ENCODE results near the gene CHRNB2.

The CHRNB2 gene

DNA sequence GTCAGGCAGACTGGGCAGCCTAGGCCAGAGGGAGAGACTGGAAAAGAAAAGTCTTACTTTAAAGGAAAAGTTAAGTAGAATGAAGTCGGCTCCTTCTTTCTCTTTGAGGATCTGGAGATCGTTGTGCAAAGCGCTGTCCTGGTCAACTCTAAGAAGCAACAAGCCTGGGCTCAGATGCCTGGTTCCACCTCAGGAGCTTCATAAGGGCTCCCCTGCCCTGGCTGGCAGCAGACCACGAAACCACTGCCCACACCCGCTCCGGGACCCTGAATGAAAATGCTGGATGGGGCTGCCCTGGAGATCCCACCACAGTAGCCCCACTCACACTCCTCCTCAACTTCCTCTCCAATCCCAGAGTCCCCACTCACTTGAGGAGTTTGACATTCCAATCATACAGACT is 15.5 kb upstream of the CHRNB2 start:
- in situ Hi-C loops (cut with HindIII; ENCODE audit: low sequenced_read_pairs), result no loop called here

DNA sequence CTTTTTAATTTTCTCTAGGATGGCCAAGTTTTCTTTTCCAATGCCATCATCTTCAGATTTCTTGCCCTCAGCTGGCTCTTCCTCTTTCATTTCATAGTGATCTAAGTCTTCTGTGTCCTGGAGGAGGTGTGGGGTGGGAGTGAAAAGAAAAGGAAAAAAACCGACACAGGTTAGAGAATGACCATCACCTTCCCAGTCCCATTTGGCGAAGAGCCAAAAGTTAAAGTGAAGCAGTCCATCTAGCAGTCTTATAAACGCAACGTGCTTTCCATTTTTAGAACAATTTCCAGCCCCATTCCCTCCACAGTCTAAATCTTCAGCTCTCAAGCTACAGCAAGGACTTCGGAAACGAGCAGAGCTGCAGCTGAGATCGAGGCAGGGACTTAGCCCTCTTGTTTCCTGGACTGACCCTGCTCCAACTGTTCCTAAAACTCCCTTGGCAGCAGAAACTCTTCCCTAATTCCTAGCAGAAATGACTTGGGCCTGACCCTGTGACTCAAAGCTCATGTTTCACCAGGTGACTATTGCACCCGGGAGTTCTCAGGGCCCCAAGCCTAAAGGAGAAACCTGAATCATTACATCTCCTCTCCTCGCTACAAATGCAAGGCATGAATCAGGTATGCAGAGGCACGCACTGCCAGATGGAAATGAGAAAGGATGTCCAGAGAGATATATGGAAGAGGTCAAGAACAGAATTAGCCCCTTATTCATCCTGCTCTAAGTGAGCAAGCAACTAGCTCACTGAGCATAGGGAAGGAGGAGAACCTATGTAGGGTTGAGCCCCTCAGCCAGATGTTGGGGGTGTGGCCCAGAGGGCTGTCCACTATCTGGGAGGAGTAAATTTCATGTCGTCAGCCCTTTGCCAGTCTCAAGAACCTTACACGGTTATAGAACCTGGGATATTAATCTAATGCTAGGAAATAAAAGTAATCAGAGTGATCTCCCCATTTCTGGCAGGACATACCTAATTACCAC is 14.2 kb upstream of the CHRNB2 start:
- in situ Hi-C loops (cut with HindIII; ENCODE audit: low sequenced_read_pairs), result no loop called here

DNA sequence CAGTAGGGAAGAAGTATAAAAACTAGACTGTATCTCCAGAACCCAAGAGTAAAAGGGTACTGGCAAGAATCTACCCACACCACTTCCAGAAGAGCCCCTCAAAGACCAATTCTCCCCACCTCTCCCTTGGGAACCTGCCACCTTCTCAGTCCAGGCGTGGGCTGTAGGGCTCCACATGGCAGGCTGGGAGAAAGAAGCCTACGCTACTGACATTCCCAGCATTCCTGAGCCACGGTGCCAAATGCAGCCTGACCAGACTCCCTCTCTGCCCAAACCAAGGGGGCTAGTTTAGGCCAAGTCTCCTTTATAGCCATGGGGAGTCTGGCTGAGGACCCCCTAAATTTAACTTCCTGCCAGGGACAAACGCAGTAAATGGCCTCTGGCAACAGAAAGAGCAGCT is 11.2 kb upstream of the CHRNB2 start:
- in situ Hi-C loops (cut with HindIII; ENCODE audit: low sequenced_read_pairs), result no loop called here

DNA sequence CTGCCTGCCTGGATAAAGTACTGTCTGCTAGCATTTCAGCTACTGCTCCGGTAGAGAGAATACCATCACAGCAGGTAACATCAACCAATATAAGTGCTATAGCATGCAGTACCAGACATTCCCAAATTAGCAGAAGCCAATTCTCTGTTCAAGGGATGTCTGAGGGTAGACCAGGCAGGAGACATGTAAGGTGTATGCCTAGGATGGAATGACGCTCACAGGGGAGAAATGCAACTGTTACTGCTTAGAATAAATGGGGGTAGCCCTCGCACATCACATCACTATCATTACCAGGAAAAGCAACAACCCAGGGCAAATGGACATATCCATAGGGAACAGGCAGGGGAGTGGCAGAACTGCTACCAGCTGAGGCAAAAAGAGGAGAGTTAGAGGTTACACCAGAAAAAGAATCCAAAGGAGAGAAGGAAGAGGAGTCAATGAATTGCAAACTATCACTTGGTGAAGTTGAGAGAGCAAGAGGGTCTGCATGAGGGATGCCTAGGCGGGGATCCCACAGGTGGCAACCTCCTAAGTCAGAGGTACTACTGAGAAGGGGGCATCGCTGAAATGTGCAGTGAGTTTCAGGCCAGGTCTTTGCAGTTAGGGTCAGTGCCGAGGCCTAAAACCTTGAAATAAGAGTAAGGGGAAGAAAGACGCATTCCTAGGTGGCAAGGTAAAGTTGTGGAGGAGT is 10.2 kb upstream of the CHRNB2 start:
- in situ Hi-C loops (cut with HindIII; ENCODE audit: low sequenced_read_pairs), result no loop called here

DNA sequence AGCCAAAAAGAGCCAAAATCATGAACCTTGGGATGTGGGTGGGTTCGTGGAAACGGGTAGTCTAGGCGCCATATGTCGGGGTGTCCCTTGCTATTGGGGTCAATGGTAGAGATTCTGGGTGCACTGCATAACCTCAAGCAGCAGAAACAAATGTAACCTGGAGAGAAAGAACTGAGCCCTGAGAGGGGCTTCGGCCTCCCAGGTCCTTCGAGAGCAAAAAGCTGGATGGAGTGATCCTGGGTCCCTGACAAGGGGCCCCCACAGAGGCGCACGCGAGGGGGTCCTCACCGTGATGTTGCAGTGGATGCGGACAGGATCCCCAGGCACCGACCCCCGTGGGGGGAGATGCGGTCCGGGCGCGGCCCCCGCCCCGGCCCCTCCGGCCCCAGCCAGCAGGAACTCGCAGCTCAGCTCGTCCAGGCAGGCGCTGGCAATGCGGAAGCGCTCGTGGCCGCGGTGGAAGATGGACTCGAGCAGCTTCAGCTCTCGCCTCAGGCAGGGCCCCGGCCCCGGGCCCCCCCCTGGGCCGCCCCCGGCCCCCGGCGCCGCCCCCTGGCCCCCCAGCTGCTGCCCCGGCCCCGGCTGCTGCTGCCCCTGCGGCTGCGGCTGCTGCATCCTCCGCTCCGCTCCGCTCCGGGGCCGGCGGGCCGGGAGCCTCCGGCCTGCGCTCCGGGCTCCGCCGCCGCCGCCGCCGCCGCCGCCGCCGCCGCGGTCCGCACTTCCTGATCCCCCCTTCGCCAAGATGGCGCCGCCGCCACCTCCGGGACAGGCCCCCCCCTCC is 9.4 kb upstream of the CHRNB2 start, which contains the start of gene UBE2Q1:
Gene UBE2Q1 (minus strand): TSS at position 724 of the 781 bp plus-strand sequence. CDS start 109 bp downstream, at position 615.
- in situ Hi-C loops (cut with HindIII; ENCODE audit: low sequenced_read_pairs), result no loop called here

DNA sequence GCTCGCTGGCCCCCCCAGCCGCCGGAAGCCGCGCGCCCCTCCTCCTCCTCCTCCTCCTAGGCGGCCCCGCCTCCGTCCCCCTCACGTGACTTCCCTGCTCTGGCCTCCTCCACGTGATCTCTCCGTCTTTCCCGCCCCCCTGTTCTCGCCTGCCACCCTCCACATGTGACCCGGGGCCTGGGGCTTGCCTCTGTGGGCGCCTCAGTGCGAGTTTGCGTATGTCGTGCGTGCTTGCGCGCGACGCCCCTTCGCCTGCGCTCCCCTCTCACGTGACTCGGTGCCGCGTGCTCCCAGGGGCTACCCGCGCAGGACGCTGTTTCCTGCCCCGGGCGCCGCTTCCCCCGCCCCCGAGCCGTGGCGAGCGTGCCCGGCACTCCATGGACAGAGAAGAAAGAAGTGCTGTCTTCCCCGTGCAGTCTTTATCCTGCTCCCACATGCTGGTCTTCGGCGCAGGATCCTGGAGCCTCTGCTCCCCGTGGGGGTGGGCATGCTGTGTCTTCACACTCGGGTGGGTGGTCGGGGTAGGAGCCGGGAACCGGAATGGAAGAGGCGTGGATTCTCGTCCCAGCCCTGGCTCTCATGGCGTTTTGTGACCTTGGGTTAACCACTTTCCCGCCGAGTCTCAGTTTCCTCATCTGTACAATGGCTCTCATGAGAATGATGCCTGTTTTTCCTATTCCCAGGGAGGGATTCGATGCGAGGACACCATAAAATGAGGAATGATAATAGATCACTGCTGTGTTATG is 8.7 kb upstream of the CHRNB2 start:
- in situ Hi-C loops (cut with HindIII; ENCODE audit: low sequenced_read_pairs), result no loop called here

DNA sequence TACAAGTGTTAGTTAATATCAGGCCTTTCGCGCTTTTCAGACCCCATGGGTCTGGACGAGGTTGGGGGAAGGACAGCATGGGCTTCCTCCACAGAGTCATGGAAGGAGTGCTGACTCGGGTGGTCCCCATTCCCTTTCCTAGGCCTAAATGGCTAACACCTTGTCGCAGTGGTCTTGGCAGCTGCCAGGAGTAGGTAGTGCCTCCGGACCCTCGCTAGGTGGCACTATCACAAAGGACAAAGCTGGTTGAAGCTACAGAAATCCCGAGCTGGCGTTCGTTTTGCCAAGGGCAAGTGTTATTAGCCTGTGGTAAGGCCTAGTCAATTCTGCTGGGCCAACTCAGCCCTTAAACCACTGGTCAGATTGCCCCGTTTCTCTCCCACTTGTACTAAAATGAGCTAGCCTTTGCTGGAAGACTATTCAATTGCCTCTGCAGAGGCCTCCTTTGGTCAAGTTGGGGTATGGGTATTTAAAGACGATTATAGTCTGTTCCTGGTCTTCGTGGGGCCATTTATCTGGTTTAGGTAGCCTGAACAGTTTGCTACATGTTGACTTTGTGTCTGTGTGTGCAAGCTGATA is 8.0 kb upstream of the CHRNB2 start:
- in situ Hi-C loops (cut with HindIII; ENCODE audit: low sequenced_read_pairs), result no loop called here

DNA sequence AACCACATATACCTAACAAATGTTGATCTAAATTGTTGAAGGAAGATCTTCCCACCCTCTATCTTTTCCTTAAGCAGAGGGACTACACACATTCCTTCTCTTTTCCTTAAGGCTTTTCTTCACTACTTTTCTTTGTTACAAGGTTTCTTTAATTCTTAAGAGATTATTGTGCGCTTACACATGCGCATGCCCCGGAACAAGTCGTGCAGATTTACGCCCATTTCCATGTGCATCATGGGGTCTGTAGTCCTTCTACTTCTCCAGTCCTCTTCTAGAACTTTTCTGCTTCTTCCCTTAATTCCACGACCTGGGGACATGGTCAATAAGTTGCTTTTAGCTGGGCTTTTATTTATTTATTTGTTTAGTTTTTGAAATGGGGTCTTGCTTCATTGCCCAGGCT is 1.7 kb upstream of the CHRNB2 start:
- in situ Hi-C loops (cut with HindIII; ENCODE audit: low sequenced_read_pairs), result no loop called here

DNA sequence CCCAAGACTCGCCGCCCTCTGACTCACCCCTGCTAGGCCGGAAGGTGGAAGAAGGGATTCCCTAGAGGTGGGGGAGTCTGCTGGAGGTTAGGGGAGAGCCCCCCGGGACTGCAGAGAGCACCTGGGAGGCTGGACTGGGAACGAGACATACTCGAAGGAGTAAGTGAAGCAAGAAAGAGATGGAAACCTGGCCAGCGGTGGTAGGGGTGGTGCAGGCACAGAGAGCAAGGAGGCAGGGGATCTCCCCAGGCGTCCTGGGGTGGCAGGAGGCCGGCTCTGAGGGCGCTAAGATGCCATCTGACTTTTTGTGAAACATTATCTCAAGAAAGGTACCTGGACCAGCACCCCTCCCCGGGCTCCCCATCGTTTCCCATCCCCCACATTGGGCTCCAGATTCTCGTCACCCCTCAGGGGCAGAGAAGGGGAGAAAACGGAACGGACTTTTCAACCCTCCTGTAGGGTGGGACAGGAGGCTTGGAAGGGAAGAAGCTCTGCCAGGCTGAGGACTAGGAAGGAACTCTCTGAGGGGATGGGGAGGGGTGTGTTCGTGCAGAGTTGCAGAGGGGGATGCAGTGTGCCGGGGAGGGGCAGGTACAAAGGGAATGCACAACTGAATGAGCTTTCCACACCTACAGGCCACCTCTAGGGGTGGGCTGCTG is 708 bp downstream of the CHRNB2 start:
- in situ Hi-C loops (cut with HindIII; ENCODE audit: low sequenced_read_pairs), result no loop called here

DNA sequence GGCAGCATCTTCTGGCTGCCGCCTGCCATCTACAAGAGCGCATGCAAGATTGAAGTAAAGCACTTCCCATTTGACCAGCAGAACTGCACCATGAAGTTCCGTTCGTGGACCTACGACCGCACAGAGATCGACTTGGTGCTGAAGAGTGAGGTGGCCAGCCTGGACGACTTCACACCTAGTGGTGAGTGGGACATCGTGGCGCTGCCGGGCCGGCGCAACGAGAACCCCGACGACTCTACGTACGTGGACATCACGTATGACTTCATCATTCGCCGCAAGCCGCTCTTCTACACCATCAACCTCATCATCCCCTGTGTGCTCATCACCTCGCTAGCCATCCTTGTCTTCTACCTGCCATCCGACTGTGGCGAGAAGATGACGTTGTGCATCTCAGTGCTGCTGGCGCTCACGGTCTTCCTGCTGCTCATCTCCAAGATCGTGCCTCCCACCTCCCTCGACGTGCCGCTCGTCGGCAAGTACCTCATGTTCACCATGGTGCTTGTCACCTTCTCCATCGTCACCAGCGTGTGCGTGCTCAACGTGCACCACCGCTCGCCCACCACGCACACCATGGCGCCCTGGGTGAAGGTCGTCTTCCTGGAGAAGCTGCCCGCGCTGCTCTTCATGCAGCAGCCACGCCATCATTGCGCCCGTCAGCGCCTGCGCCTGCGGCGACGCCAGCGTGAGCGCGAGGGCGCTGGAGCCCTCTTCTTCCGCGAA is 3.8 kb downstream of the CHRNB2 start:
- in situ Hi-C loops (cut with HindIII; ENCODE audit: low sequenced_read_pairs), result no loop called here

DNA sequence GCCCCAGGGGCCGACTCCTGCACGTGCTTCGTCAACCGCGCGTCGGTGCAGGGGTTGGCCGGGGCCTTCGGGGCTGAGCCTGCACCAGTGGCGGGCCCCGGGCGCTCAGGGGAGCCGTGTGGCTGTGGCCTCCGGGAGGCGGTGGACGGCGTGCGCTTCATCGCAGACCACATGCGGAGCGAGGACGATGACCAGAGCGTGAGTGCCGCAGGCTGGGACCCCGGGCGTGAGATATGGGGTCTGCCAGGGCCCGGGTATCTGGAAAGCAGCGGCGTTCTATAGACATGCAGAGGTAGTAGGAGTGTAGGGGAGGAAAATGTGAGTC is 4.3 kb downstream of the CHRNB2 start:
- in situ Hi-C loops (cut with HindIII; ENCODE audit: low sequenced_read_pairs), result no loop called here

DNA sequence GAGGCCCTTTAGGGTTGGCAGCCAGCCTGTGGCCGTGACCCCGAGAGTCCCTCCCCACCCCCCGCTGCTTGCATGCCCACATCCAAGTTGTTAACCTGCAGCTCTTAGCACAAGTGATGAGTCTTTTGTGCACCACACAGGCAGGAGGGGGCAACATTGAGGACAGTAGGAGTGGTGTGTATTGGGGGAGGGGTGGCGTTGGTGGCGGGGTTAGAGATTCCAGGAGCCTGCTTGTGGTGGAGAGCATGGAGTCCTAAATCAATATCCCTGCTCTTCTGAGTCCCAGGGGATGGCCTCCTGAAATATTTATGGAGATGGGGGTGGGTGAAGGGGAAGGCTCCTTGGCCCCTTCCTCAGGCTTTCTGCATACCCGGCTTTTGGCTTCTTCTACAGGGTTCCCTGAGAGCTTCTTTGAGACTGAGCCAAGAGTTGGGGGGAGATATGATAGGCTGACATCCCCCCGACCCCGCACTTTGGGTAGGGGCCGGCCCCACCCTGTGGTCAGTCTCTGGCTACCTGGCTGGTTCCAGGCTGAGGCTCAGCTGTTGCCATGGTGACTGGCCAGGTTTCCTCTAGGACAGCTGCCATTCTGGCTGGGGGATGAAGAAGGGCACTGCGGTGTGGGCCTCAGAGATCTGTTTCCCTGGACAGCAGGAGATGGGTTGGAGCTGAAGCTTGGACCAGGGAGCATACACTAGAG is 5.0 kb downstream of the CHRNB2 start:
- in situ Hi-C loops (cut with HindIII; ENCODE audit: low sequenced_read_pairs), result no loop called here

DNA sequence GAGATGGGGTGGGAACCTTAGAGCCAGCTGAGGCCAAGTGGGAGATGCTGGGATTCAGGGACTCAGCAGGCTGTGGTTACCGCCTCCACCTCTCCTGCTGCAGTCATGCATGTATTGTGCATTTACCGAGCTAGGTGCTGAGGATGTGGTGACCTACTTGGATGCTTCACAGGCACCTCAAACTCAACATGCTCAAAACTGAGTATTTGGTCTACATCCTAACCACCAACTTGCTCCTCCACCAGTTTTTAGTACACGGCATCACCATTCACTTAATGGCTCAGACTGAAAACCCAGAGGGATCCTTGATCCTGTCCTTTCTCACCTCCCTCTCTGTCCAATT is 5.6 kb downstream of the CHRNB2 start:
- in situ Hi-C loops (cut with HindIII; ENCODE audit: low sequenced_read_pairs), result no loop called here

DNA sequence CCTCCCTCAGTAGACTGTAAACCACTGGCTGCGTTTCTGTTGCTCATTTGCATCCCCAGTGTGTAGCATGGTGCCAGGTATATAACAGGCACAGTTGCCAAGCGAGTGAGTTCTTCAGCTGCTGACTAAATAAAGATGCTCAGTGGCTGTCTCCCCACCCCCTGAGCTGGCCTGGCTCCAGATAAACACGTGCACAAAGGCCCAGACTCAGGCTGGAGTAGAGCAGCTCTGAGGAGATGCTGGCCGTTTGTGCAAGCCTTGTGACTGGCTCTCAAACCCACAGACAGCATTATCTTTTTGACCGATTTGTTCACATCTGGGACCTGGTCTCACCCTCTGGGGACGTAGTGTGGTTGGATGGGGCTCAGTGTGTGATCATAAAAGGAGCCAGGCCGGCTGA is 7.1 kb downstream of the CHRNB2 start:
- in situ Hi-C loops (cut with HindIII; ENCODE audit: low sequenced_read_pairs), result no loop called here

DNA sequence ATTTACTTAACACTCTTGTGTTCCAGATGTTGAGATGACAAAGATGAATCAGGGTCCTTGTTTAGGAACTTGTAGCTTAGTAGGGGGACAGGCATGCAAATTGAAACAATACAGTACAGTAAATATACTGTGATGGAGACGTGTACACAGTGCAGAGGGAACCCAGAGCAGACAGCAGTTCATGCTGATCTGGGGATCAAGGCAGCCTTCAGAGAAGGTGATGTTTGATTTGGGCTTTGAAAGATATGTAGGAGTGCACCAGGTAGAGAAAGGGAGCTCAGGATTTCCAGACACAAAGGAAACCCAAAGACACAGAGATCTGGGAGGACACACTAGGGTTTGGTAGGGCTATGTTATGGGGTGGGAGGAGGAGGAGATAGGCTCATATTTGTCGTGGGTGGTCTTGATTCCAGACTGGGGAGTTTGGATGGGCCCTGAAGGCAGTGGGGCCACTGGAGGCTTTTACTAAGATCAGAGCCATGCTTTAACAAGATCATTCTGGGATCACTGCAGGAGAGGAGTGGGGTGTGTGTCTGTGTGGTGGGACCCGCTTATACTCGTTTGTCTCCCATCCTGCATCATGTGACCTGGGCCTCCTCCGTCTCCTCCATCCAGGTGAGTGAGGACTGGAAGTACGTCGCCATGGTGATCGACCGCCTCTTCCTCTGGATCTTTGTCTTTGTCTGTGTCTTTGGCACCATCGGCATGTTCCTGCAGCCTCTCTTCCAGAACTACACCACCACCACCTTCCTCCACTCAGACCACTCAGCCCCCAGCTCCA is 7.8 kb downstream of the CHRNB2 start:
- in situ Hi-C loops (cut with HindIII; ENCODE audit: low sequenced_read_pairs), result no loop called here

DNA sequence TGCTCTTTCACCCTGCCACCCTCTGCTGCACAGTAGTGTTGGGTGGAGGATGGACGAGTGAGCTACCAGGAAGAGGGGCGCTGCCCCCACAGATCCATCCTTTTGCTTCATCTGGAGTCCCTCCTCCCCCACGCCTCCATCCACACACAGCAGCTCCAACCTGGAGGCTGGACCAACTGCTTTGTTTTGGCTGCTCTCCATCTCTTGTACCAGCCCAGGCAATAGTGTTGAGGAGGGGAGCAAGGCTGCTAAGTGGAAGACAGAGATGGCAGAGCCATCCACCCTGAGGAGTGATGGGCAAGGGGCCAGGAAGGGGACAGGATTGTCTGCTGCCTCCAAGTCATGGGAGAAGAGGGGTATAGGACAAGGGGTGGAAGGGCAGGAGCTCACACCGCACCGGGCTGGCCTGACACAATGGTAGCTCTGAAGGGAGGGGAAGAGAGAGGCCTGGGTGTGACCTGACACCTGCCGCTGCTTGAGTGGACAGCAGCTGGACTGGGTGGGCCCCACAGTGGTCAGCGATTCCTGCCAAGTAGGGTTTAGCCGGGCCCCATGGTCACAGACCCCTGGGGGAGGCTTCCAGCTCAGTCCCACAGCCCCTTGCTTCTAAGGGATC is 8.5 kb downstream of the CHRNB2 start:
- in situ Hi-C loops (cut with HindIII; ENCODE audit: low sequenced_read_pairs), result no loop called here

DNA sequence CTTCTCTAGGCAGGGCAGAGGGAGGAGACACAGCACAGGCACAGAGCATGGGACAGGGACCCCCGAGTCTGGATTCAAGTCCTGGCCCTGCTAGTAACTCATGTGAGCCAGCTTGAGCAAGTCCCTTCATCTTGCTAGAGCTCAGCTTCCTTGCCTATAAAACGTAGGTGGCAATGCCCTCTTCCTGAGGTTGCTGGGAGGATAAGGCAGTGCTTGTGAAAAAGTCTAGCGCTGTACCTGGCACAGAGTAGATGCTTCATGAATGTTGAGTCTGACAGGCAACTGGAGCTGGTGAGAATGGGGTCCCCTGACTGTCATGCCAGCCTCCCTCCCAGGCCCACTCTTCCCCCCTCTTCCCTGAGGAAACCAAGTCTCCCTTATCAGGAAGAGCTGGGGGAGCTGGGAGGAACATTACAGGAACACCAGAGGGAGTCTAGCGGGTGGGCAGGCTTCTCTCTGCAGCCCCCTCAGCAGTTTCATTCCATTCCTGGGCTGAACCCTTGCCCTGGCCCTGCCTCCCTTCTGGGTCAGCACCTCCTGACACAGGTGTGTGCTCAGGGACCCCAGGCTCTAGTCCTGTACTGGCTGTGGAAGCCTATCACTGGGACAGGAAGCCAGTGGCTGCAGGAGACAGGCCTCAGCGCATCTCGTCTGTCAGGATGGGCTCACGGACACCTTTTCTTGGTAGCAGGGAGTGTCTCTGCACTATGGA is 9.9 kb downstream of the CHRNB2 start:
- in situ Hi-C loops (cut with HindIII; ENCODE audit: low sequenced_read_pairs), result no loop called here

All from DLD1 (cell line).